H1 (cell line): ENCODE results near the gene USH1C. TPM values are rescaled to one million over a fixed set of nuclear protein-coding genes. Genes with fewer than 3 reads are reported as not detected.

ENCODE experiments used
- ASH2L ChIP-seq: fragments of 200-600, 300-600 bp; sonication (generic); IDR thresholded peaks from one replicate; pipeline ENCODE4 v1.7.1; 2017; ENCODE audit warnings: low read length
- HDAC2 ChIP-seq, 2 experiments: fragments of 300-600 bp in 1 of 2; sonication (generic) in 1 of 2; IDR thresholded peaks; 2 replicates each; pipeline ENCODE4 v1.6.1; 2011 to 2012; ENCODE audit warnings: low read depth in 2 of 2, low read length in 2 of 2, mild to moderate bottlenecking in 2 of 2, moderate library complexity in 2 of 2, borderline replicate concordance in 1 of 2, inconsistent platforms in 1 of 2
- NANOG ChIP-seq: IDR thresholded peaks from 2 replicates; pipeline ENCODE4 v1.6.1; 2011; ENCODE audit warnings: low read length, low read depth, mild to moderate bottlenecking, inconsistent platforms; ENCODE audit not compliant: insufficient read depth, poor library complexity, severe bottlenecking
- RNF2 ChIP-seq: fragments of 200-900, 300-1000 bp; sonication (generic); IDR thresholded peaks from 2 replicates; pipeline ENCODE4 v1.7.1; 2016; ENCODE audit warnings: borderline replicate concordance, low read depth, mild to moderate bottlenecking, antibody characterized with exemption, low read length; ENCODE audit not compliant: poor library complexity, severe bottlenecking; ENCODE audit errors: missing control alignments
- SP1 ChIP-seq: IDR thresholded peaks from 2 replicates; pipeline ENCODE4 v1.6.1; 2011; ENCODE audit warnings: low read depth, low read length
- SP4 ChIP-seq: IDR thresholded peaks from 2 replicates; pipeline ENCODE4 v1.6.1; 2012; ENCODE audit warnings: low read length, inconsistent platforms
- TAF7 ChIP-seq: optimal IDR thresholded peaks from 2 replicates; pipeline ENCODE3; 2011; ENCODE audit warnings: low read depth, mild to moderate bottlenecking, inconsistent platforms, low read length, moderate library complexity, borderline replicate concordance
- ZNF274 ChIP-seq: IDR thresholded peaks from 2 replicates; pipeline ENCODE4 v1.7.0; 2012; ENCODE audit warnings: low read length, borderline replicate concordance; ENCODE audit errors: extremely low read depth
- polyA plus RNA-seq, 7 experiments: library from polyadenylated mRNA; depleted of rRNA in 3 of 7; stranded (reverse) in 5 of 7; unstranded in 2 of 7; fragments of >200 nt in 5 of 7; fragments of 200-250 nt in 2 of 7; gene quantifications; 1 replicate in 5 of 7; 2 replicates in 1 of 7; 4 replicates in 1 of 7; pipeline versions ENCODE4 v1.2.1 to v1.2.3, GENCODE V29; 2011 to 2013; ENCODE audit warnings: missing spikeins in 2 of 7, mixed read lengths in 2 of 7
- total RNA-seq: library from RNA; stranded (reverse); fragmentation: NEBNext Ultra II Directional; extraction: Animal tissue kit (Norgen Biotek cat#: 25700); gene quantifications from 2 replicates; pipeline ENCODE4 v1.2.1, GENCODE V29; 2021
- TF ChIP-seq, protein P1 (sequence below): IDR thresholded peaks from 2 replicates; pipeline ENCODE4 v1.6.1; 2012; ENCODE audit warnings: inconsistent platforms

The USH1C gene
- total and polyA plus RNA-seq, 2 of the 8 experiments (the other 6 are each of a cell fraction or from before 2014, with no cell fraction given): 1.3 to 1.6 TPM

DNA sequence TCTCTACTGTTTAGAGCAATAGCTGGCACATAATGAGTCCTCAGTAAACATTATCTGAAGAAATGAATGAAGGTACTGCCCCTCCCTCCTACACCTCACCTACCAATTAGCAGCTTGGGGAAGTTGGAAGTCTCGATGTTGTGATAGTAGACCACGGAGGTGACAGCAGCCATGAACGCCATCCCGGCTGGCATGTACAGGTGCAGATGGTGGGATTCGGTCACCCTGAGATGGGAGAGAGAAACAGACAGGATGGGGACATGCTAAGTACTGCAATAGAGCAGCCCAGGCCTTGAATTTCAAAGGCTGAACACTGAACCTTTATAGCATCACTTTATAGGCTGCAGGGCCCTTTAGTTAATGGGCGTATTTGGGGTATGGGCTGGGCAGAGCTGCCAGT is 74.2 kb downstream of the USH1C start (continued):
- no peak for TF ChIP-seq ZNF274
- TF ChIP-seq, protein P1, sequence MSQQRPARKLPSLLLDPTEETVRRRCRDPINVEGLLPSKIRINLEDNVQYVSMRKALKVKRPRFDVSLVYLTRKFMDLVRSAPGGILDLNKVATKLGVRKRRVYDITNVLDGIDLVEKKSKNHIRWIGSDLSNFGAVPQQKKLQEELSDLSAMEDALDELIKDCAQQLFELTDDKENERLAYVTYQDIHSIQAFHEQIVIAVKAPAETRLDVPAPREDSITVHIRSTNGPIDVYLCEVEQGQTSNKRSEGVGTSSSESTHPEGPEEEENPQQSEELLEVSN: no peak
- no peak for TF ChIP-seq SP4
- TF ChIP-seq RNF2: no peak
- no peak for TF ChIP-seq SP1
- no peak for TF ChIP-seq ASH2L
- TF ChIP-seq HDAC2 (IDR thresholded peaks at IDR 0.05; ENCODE audit: borderline replicate concordance in 1 of 2, low read depth in 2 of 2, low read length in 2 of 2): no peak
- TF ChIP-seq TAF7: no peak
- TF ChIP-seq NANOG: no peak
